ENCODE measurements around the gene FXR1. TPM values are rescaled to one million over a fixed set of nuclear protein-coding genes. Genes with fewer than 3 reads are reported as not detected.

Gene FXR1
- total RNA-seq, 2 donors from 2014 or later = 147 to 168 TPM

DNA sequence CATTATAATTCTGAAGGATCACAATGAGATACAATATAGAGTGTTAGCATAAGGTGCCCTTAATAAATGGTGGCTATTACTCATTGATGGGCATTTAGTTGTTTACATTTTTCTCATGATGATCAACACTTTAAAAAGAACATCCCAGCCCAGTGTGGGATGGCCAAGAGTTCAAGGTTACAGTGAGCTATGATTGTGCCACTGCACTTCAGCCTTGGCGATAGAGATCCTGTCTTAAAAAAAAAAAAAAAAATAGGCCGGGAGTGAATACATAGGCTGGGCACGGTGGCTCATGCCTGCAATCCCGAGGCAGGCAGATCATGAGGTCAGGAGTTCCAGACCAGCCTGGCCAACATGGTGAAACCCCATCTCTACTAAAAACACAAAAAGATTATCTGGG is 1.6 kb upstream of the FXR1 start:
- no peak overlapping the region for H3K27ac ChIP-seq
- H3K9me3 ChIP-seq = no peaks in the 10 kb centered on the region
- H3K4me1 ChIP-seq = peaks cover 0 to 34% of the 10 kb centered on the region in 2 donors
- H3K36me3 ChIP-seq = no peaks in the 10 kb centered on the region
- TF ChIP-seq, protein P1, sequence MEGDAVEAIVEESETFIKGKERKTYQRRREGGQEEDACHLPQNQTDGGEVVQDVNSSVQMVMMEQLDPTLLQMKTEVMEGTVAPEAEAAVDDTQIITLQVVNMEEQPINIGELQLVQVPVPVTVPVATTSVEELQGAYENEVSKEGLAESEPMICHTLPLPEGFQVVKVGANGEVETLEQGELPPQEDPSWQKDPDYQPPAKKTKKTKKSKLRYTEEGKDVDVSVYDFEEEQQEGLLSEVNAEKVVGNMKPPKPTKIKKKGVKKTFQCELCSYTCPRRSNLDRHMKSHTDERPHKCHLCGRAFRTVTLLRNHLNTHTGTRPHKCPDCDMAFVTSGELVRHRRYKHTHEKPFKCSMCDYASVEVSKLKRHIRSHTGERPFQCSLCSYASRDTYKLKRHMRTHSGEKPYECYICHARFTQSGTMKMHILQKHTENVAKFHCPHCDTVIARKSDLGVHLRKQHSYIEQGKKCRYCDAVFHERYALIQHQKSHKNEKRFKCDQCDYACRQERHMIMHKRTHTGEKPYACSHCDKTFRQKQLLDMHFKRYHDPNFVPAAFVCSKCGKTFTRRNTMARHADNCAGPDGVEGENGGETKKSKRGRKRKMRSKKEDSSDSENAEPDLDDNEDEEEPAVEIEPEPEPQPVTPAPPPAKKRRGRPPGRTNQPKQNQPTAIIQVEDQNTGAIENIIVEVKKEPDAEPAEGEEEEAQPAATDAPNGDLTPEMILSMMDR (IDR thresholded peaks at IDR 0.05) = no peak
- no peak overlapping the region for H3K4me3 ChIP-seq
- H3K27me3 ChIP-seq = no peaks in the 10 kb centered on the region
- DNase-seq (ENCODE audit: low spot score) = no peak

- TF ChIP-seq, protein P1 (IDR thresholded peaks at IDR 0.05) = no peak
- peak overlapping the region; percentile 89 to 90 for H3K27ac ChIP-seq
- DNase-seq (ENCODE audit: low spot score) = no peak
Measured at GRCh38 chr3:180911876-180912303, 580 bp upstream of the FXR1 start.

GRCh38 chr3:180913581-180914404 is 1.3 kb downstream of the FXR1 start:
- DNase-seq (ENCODE audit: low spot score) = no peak
- TF ChIP-seq, protein P1 (IDR thresholded peaks at IDR 0.05) = no peak
- H3K4me3 ChIP-seq = peak overlapping the region; percentile 78 to 82
- peaks cover 0 to 42% of the 10 kb centered on the region in 2 donors for H3K4me1 ChIP-seq
- peak overlapping the region in 1 of 2 donors; percentile 90 for H3K27ac ChIP-seq
- no peaks in the 10 kb centered on the region for H3K36me3 ChIP-seq
- no peaks in the 10 kb centered on the region for H3K9me3 ChIP-seq
- H3K27me3 ChIP-seq = no peaks in the 10 kb centered on the region

More at GRCh38 chr3:180911876-180912303, 580 bp upstream of the FXR1 start:
- H3K4me1 ChIP-seq = peaks cover 0 to 34% of the 10 kb centered on the region in 2 donors
- H3K36me3 ChIP-seq = no peaks in the 10 kb centered on the region
- H3K4me3 ChIP-seq = peak overlapping the region; percentile 78 to 82
- no peaks in the 10 kb centered on the region for H3K9me3 ChIP-seq
- no peaks in the 10 kb centered on the region for H3K27me3 ChIP-seq

DNA sequence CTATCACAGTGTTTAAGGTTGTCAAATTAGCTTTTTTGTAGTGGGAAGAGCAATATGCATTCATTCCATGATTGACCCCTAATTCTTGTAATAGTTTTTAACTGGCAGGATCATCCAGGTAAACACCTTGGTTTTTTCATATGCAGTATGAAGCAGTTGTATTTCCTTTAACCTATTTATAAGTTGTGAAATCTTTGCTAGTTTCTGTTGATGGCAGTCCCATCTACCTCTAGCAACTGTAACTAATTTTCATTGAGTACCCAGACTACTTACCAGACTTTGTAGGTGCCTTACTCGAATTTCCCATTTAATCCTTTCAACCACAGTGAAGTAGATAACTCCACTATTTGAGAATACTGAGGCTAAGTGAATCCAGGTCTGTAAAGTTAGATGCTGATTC is 6.1 kb downstream of the FXR1 start:
- Histone ChIP-seq H3K4me3 (no peak overlapping the region), H3K4me1 (peaks cover 0 to 50% of the 10 kb centered on the region in 2 donors), H3K27ac (no peak overlapping the region), H3K27me3 (no peaks in the 10 kb centered on the region), H3K36me3 (no peaks in the 10 kb centered on the region), H3K9me3 (no peaks in the 10 kb centered on the region)
- TF ChIP-seq, protein P1 (IDR thresholded peaks at IDR 0.05) = no peak
- DNase-seq (ENCODE audit: low spot score) = no peak

DNA sequence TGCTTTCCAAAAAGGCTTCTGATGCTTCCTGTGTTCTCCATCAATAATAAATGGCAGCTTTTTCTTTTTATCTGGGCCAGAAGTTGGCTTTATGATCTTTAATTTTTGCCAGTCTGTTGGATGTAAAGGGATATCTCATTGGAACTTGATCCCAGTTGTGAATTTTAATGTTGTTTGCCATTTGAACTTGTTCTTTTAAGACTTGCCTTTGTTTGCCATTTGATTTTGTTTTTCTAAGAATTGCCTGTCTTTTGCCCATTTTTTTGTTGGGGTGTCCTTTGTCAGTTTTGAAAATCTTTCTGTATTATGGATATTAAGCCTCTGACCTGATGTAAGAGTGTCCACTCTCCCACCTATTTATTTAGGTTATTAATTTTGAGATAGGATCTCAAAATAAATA is 9.8 kb downstream of the FXR1 start:
- no peak overlapping the region for H3K4me3 ChIP-seq
- H3K9me3 ChIP-seq = no peaks in the 10 kb centered on the region
- no peak overlapping the region for H3K27ac ChIP-seq
- H3K4me1 ChIP-seq = peaks cover 0 to 51% of the 10 kb centered on the region in 2 donors
- no peaks in the 10 kb centered on the region for H3K36me3 ChIP-seq
- H3K27me3 ChIP-seq = no peaks in the 10 kb centered on the region
- TF ChIP-seq, protein P1 (IDR thresholded peaks at IDR 0.05) = no peak
- no peak for DNase-seq (ENCODE audit: low spot score)

Data from right atrium auricular region (tissue), 2 donors.